Bone marrow (tissue), 2 donors: ENCODE data around the gene YEATS2.
"Not testable (repeated sequence)": the region's sequence is repeated elsewhere in the genome, so short reads cannot be mapped to it uniquely, and the experiment has no call there.

Experiments used
- DNase-seq, 2 donors: peaks; one replicate each; lab custom pipeline; 2025; lab: John Stamatoyannopoulos, UW

YEATS2 gene

DNA sequence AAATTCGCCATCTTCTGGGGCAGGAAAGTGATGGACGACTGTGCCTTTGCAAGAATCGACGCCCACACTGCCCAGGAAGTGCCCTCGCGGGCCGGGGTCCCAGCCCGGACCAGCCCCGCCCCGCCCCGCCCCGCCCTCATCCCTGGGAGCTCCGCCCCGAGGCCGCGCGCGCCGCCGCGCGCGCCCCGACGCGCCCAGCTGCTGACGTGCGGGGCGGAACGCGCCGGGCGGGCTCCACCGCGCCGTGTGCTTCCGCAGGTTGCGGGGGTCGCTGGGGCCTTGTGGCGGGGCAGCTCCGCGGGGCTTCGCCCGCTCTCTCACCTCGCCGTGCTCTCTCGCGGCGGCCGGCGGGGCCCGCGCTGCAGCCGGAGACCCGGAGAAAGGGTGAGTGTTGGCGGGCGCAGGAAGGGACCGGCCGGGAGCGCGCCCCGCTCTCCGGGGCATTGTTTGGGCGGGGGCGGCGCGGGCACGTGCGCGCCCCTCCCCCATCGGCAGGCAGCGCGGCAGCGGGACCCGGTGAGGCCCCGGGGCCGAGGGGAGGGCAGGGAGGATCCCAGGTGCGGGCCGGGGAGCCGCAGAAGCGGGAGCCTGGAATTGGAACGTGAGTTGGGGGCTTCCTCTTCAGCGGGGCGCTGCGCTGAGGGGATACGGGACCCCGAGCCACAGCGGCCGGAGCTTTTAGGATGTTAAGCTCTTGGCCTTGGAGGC lies at the start of gene YEATS2:
Gene YEATS2 (plus strand): TSS at position 188 of the 708 bp plus-strand sequence. CDS start 17,366 bp downstream, outside the sequence.
- DNase-seq, result peak in 1 of 2 donors; percentile 51

DNA sequence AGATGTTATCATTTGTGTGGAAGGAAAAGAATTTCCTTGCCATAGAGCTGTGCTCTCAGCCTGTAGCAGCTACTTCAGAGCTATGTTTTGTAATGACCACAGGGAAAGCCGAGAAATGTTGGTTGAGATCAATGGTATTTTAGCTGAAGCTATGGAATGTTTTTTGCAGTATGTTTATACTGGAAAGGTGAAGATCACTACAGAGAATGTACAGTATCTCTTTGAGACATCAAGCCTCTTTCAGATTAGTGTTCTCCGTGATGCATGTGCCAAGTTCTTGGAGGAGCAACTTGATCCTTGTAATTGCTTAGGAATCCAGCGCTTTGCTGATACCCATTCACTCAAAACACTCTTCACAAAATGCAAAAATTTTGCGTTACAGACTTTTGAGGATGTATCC lies 47.0 kb upstream of the YEATS2 start:
- no peak for DNase-seq

DNA sequence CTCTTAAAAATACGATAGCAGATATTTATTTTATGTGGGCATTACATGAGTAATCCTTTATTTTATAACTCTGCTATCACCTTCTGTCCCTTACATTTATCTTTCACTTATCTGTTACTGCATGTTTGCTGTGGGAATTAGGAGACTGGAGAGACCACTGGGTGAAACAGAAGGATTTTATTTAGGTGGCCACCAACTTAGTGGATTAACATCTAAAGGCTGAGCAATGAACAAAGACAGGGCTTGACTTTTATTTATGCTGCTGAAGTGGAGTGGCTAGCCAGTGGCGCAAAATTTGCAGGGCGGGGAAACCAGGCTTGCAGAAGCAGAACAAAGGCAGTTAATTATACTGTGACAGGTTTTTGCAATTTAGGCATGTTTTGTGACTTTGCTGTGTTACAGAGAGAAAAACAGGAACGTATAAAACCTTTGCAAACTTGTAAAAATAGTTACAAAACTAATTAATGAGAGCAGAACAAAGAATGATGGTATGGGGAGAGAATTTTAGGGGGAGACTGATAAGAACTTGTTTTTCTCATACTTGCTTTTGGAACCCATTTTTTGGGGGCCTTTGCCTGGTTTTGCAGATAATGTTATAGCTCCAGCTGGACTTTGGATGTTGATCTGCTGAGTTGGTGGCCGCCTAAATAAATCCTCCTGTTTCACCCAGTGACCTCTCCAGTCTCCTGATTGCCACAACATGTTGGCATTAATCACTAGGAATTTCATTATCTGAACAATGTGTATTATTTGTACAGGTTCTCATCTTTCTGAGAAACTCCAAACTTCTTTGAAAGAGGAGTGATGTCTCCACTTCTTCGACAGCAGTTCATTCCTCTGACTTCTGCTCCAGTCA lies 44.2 kb upstream of the YEATS2 start:
- DNase-seq, result no peak

GRCh38 chr3:183654727-183655126 lies 42.9 kb upstream of the YEATS2 start:
- DNase-seq, result no peak

GRCh38 chr3:183662099-183662498 lies 35.5 kb upstream of the YEATS2 start:
- DNase-seq, result no peak

GRCh38 chr3:183664913-183665381 lies 32.6 kb upstream of the YEATS2 start:
- no peak for DNase-seq

GRCh38 chr3:183680061-183680460 lies 17.5 kb upstream of the YEATS2 start:
- DNase-seq, result no peak

GRCh38 chr3:183687705-183688104 lies 9.9 kb upstream of the YEATS2 start:
- DNase-seq, result no peak

DNA sequence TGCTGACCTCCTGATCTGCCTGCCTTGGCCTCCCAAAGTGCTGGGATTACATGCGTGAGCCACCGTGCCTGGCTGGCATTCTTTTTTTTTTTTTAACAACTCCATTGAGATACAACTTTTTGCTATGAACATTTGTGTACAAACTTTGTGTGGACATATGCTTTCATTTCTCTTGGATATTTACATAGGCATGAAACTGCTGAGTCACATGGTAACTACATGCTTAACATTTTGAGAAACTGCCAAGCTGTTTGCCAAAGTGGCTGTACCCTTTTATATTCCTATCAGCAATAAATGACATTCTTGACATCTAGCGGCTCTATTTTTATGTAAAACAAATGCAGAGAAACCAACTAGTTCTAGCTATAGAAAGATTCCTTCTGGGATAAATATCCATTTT lies 8.7 kb upstream of the YEATS2 start:
- DNase-seq, result no peak

- not testable (repeated sequence) for DNase-seq
Observed at GRCh38 chr3:183689621-183690020, 8.0 kb upstream of the YEATS2 start.

DNA sequence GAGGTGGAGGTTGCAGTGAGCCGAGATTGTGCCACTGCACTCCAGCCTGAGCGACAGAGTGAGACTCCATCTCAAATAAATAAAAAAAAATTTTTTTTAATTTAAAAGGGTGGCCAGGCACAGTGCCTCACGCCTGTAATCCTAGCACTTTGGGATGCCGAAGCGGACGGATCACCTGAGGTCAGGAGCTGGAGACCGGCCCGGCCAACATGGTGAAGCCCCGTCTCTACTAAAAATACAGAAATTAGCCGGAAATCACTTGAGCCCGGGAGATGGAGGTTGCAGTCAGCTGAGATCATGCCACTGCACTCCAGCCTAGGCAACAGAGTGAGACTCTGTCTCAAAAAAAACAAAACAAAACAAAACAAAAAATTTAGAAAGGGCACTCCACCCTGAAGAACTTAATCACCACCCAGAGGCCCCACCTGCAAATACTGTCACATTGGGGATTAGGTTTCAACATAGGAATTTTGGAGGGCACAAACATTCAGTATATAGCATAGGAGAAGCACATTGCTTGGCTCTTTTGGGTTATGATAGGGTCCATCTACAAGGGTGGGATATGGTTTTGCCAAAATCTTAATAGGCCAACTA lies 7.1 kb upstream of the YEATS2 start:
- no peak for DNase-seq

GRCh38 chr3:183692436-183692835 lies 5.2 kb upstream of the YEATS2 start:
- DNase-seq, result no peak

DNA sequence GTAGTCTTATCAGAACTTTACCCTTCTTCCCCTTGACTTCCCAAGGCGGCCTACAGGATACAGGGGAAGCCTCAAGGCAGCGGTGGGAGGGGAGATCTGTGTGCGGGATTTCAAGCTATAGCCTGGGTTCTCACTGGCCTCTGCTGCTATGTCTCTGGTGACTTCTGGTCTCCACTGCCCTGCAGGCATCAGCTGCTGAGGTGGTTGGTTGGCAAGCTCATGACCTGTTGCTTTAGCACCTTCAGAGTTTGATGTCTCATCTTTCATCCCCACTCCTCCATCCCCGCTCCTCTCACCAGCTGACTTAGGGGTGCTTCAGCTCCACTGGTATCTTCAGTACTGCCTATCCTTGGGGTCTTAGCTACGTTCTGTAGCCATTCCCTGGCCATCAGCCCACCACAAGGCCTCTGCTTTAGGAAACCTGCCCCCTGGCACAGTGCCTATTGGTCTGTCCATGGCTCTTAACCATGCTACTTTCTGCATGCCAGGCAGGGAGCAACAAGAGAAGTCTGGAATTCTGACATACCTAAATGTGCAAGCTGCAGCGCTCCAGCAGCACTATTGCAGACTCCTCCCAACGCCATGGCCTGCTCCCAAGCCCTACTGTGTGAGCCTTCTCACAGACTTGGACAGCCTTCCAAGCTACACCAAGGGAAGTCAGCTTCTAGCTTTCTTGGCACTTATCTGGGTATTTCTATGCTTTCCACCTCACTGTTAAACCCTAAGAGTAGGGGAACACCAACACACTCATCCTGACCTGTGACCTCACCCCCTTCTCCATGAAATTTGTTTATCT lies 1.8 kb upstream of the YEATS2 start:
- no peak for DNase-seq

DNA sequence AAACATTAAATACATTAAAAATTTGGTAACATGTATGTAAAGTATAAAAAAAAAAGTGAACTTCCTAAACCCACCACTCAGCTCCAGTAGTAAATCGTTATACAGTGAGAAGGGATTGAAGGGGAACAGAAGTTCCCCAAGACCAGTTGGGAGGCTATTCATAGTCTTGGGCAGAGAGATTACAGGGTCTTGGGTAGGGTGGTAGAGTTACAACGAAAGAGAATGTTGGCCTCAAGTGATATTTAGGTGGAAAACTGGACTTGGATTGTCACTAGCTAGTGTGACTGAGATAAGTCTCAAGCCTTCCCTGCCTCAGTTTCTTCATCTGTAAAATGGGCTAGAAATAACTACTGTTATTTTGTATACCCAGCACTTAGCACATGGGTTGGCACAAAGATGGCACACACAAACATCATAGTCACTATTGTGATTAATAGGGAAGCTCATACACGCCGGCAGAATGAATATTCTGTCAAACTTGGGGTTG lies 431 bp upstream of the YEATS2 start:
- DNase-seq, result no peak

GRCh38 chr3:183698318-183698751 lies 738 bp downstream of the YEATS2 start:
- peak in 1 of 2 donors; percentile 19 for DNase-seq

GRCh38 chr3:183698756-183699155 lies 1.2 kb downstream of the YEATS2 start:
- peak in 1 of 2 donors; percentile 56 for DNase-seq

DNA sequence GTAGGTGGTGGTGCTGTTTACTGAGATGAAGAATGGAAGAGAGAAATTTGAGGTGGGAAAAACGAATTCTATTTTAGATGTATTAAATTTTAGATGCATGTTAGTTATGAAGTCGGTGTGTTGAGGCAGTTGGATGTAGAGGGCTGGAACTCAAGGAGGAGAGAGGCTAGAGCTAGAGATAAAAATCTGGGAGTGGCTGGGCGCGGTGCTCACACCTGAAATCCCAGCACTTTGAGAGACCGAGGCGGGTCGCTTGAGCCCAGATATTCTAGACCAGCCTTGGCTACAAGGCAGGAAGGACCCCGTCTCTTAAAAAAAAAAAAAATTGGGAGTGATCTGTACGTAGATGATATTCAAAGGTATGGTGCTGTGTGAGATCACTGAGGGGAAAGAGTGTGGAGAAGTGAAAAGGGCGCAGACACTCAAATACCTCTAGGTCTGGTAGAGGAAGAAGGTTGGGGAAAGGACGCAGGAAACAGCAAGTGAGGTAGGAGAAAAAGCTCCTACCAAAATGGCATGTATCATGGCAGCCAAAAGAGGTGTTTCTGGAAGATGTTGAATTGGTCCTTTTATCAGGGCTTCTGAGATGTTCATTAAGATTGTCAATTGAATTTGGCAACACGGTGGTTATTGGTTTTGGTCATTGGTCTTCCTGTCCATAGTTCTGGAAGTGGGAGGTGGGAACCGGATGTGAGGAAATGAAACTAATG lies 1.8 kb downstream of the YEATS2 start:
- DNase-seq, result no peak

- no peak for DNase-seq
Observed at GRCh38 chr3:183701744-183702143, 4.1 kb downstream of the YEATS2 start.

DNA sequence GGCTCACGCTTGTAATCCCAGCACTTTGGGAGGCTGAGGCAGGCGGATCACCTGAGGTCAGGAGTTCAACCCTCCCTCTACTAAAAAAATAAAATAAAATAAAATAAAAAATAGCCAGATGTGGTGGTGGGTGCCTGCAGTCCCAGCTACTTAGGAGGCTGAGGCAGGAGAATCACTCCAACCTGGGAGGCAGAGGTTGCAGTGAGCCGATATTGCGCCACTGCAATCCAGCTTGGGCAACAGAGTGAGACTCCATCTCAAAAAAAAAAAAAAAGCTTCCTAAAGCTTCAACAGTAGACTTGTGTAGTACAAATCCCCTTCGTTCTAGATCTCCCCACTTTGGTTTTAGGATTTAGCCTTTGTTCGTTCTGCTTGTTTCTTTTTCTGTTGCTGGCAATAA lies 6.3 kb downstream of the YEATS2 start:
- not testable (repeated sequence) for DNase-seq

GRCh38 chr3:183710231-183710630 lies 12.6 kb downstream of the YEATS2 start:
- DNase-seq, result no peak

DNA sequence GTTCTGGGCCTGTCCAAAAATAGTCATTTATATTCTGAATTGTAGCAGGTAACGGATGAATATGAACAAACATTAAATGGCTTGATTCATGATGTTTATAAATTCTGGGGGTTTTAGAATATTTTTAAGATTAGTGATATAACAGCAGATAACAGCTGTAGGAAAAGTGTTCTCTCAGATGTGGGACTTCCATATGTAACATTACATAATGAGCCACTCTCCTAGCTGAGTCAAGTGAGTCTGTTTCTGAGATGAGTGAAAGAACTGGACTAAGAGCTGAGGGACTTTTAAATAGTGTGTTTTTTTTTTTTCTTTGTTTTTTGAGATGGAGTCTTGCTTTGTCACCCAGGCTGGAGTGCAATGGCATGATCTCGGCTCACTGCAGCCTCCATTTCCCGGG lies 13.9 kb downstream of the YEATS2 start:
- DNase-seq, result no peak
